Neural progenitor cell (in vitro differentiated cells): ENCODE measurements around the gene ROBO2.

Experiments used
- EZH2phosphoT487 ChIP-seq: fragments of 200-600 bp; sonication (generic); IDR thresholded peaks from 2 replicates; pipeline ENCODE4 v1.6.1; 2017; ENCODE audit warnings: antibody characterized with exemption
- TF ChIP-seq, protein P1 (sequence below): fragments of 200-600 bp; sonication (generic); IDR thresholded peaks from 2 replicates; pipeline ENCODE4 v1.5.1; 2017; ENCODE audit warnings: antibody characterized with exemption, mild to moderate bottlenecking

DNA sequence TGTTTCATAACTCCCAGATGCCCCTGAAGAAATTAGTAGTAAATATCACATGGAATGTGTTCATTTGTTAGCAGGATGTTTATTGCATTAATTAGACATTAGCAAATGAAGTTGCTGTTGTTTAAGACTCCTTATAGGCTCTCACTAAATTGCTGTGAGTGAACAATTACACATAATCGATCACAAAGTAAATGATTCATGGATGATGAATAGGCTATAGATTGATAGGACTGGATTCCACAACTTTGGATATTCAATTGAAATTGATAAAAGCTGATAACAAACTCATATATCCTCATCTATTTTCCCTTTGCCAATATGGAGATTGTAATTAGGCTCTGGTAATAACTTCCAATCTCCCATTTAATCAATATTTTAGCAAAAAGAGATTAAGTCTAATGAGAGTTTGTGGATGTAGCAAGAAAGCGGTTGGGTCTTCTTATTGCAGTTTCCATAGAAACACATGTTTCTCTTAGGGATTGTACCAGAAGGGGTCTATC is 555.5 kb downstream of the ROBO2 start:
- TF ChIP-seq, protein P1, sequence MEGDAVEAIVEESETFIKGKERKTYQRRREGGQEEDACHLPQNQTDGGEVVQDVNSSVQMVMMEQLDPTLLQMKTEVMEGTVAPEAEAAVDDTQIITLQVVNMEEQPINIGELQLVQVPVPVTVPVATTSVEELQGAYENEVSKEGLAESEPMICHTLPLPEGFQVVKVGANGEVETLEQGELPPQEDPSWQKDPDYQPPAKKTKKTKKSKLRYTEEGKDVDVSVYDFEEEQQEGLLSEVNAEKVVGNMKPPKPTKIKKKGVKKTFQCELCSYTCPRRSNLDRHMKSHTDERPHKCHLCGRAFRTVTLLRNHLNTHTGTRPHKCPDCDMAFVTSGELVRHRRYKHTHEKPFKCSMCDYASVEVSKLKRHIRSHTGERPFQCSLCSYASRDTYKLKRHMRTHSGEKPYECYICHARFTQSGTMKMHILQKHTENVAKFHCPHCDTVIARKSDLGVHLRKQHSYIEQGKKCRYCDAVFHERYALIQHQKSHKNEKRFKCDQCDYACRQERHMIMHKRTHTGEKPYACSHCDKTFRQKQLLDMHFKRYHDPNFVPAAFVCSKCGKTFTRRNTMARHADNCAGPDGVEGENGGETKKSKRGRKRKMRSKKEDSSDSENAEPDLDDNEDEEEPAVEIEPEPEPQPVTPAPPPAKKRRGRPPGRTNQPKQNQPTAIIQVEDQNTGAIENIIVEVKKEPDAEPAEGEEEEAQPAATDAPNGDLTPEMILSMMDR: no peak
- TF ChIP-seq EZH2phosphoT487: no peak
